HG03575 (cell line): ENCODE data around the gene STRADA.

Source experiments
- ATAC-seq: cut with Tn5 transposase; IDR thresholded peaks from one replicate; pipeline ENCODE4 v1.9.1; 2021; ENCODE audit not compliant: unreplicated experiment, insufficient number of reproducible peaks, low FRiP score; ENCODE audit errors: extremely low read depth

The STRADA gene

DNA sequence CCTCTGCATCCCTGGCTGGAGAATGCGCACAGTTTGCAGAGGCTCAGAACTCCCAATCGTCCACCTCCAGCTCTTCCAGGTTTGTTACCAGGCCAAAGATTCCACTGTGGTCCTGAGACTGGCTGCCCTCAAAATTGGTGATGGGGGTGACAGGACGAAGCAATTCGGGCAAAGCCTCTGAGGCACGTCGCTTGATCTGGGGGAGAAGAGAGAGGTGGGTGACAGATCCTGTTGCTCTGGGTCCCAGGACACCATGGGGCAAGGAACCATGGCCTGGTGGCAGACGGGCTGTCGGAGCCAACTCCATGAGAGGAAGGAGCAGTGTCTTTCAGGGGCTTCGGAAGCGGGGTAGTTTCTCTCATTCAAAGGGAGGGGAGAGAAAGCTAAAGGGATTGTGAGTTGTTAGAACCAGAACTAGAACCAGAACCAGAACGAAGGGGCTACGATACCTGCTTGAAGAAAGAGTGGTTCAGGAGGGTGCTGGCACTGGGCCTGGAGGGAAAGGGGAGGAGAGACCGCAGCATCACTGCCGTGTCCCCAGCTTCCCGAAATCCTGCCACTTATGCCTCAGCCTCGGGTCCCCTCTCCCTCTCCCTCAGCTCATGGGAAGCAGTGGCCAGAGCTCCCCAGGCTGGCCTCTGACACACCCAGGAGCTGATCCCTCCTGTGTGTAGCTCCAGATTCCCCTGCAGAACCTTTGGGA, 37.9 kb downstream of the STRADA start:
- ATAC-seq, result no peak

DNA sequence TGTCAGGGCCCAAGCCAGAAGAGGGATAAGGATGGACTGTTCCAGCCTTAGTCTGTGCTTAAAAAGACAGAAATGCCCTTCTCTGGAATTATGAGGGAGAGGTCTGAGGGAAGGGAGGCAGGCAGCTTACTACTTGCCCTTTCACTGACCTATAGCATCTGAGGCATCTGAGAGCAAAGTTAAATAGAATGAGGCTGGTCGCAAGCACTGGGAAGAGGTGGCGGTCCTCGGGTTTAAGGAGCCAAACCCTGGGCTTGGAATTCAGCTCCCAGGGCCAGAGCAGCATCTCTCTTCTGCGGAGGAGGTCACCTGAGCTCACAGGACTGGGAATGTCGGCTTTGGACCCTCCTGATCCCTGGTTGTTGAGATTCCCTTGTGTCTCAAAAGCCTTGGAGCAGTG, 38.6 kb downstream of the STRADA start:
- no peak for ATAC-seq

DNA sequence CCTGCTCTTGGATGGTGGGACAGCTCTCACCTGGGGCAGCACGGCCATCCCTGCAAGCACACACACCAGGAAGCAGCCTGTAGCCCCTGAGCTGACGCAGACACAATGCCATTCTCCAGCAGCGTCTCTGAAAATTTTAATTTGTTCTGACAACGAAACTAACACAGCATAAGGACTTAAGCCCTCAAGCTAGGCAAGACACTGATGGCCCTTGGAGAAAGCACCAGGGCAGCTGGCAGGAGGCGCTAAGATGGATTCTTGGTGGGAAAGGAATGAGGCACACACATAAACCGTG, 38.9 kb downstream of the STRADA start:
- no peak for ATAC-seq

DNA sequence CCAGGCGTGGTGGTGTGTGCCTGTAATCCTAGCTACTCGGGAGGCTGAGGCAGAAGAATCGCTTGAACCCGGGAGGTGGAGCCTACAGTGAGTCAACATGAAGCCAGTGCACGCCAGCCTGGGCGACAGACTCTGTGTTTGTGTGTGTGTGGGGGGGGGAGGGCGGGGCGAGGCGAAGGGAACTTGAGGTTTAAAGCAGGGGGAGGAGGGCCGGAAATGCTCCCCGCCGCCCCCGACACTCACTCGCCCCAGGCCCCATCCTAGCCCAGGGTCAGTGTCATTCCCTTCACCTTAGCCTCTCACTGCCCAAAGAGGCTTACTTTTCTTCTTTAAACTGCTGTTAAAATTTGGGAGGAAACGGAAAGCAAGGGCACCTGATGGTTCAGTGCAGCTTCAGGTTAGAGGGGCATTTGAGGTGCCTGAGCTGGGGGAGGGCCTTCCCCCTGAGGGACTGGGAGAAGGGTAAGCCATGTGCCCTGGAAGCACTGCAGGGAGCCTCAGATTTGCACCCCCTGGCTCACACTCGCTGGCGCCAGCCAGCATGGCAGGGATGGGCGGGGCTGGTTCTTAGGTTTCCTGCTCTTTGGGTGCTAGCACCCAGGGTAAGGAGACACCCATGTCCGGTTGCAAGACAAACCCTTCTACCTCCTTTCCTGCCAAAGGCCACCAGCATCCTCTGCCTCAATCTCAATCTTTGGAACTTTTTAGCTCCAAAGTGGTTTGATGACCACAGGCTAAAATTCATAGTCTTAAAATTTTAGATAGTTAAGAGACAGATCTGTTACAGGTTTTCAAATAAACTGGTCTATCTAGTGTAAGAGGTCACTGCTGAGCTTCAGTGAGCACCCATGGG, 39.5 kb downstream of the STRADA start:
- ATAC-seq, result no peak

- ATAC-seq, result no peak
Measured at GRCh38 chr17:63701456-63701820, 40.2 kb downstream of the STRADA start.

DNA sequence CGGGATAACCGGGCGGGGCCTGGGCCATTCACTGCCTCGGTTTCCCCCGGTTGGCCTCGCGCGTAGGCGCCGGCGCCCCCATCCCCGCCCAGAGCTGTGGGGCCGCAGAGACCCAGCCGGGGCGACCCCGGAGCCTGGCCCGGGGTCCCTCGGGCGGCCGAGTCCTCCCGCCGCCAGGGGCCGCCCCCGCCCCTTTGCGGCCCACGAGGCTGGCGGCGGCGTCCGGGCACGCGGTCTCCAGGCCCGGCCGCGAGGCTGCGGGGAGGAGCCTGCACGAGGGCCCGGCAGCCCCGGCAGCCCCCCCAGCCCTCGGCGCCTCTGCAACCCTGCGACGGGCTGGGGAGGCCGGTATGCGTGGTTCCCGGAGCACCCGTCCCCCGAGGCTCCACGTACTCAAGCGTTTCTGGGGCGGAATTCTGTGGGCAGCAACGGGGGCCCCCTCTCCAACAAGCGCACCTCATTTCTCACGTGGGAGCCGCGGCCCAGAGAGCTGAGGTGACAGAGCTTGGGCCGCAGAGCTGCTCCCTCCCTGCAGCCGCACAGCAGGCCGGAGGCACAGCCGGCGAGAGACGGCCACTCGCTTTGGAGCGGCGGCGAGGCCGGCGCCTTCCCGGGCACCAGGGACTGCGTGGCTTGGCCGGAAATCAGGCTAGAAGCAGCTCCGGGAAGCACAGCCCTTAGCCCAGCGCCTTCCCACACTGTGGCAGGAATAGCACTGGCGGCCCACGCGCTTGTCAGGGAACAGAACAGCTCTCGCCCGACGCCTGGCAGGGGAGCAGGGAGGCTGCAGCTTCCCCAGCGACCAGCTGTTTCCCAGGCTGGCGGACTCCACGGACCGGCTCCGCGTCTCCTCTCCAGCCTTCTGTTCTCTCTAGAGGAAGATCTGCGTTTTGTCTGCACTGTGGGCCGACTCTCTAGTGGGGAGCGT, 40.8 kb downstream of the STRADA start:
- ATAC-seq, result no peak

- ATAC-seq, result no peak
Measured at GRCh38 chr17:63699638-63700527, 41.7 kb downstream of the STRADA start, which contains the start of gene LIMD2. TSS of gene LIMD2 (minus strand) at chr17:63700125. CDS start at chr17:63699298, 827 bp downstream.

- ATAC-seq, result no peak
Measured at GRCh38 chr17:63698886-63699637, 42.5 kb downstream of the STRADA start.

GRCh38 chr17:63698381-63698885, 43.2 kb downstream of the STRADA start:
- no peak for ATAC-seq

DNA sequence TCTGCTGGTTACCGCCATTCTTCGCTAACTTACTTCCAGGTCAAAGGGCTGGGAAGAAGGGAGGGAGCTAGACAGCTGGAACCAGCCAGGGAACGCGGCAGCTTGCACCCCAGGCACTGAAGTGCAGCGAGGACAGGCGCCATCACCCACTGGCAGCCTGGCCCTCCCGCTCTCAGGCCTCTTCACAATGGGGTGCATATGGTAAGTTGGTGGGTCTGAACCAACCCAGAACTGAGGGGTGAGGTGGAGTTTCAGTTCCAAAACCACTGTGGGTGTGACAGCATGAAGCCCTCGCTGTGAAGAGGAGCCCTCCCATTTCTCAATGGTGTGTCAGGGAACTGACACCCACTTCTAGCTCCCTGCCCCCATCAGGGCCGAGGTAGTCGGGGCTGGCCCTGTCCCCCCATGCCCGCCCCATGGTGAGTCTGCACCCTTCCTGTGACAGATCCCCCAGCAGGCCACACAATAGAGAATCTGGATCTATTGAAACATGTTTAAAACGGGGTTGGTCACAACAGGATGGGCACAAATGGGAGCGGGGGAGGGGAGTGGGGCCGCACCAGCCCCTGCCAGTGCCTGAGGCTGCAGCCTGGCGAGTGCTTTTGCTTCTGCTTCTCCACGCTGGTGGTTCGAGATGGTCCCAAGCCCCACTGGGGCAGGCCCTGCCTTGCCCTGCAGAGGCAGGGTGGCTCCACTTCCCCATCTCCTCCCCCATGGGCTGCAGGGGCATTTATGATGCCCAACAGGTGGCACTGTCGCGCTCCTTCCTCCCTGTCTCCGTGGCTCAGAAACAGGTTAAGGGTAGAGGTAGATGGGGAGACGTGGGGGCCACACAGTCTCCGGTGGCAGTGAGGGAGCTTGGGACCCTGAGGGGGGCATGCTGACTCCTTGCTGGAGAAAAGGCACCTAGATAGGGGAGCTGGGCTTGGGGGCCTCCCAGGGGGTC, 44.0 kb downstream of the STRADA start:
- ATAC-seq, result no peak

DNA sequence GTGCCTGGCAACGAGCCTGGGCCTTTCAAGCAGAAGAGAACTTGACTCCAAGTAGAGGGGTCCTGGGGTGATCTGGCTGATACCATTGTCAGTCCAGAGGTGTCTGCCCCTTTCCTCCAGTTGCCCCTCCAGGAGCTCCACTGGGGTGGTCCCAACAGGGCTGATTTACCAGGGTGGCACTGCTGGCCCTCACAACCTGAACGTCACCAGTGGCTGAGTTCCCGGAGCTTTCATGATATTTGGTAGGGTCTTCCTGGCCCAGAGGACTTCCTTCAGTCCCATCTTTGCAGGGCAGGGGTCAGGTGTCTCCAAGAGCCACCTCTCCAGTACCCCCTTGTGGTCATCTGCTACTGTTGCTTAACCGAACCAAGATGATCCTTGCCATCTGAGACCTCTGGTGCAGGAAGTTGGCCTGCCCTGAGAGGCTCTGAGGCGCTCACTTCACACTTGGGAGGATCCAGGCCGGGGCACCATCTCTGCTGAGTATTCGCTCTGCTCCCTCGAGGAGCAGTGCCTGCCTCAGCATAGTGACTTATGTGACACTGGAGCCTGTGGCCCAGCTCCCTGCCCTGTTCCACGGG, 45.1 kb downstream of the STRADA start:
- ATAC-seq, result no peak

DNA sequence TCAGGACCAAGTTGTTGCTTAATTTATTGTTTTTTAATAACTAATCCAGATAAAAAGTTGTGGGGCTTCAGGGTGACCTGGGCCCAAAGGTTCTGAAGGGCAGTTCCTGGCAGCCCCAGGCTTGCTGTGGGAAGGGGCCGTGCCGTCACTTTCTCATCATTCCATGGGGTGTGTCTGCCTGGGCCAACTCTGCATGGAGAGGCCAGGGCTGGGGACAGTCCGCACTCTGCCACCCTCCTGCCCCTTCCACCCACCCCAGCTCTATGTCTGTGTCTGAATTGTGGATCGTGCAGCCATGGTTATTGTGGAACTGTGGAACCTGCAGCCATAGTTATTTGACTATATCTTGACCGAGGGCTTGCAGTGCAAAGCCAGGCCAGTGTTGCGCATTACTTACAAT, 45.7 kb downstream of the STRADA start:
- no peak for ATAC-seq

DNA sequence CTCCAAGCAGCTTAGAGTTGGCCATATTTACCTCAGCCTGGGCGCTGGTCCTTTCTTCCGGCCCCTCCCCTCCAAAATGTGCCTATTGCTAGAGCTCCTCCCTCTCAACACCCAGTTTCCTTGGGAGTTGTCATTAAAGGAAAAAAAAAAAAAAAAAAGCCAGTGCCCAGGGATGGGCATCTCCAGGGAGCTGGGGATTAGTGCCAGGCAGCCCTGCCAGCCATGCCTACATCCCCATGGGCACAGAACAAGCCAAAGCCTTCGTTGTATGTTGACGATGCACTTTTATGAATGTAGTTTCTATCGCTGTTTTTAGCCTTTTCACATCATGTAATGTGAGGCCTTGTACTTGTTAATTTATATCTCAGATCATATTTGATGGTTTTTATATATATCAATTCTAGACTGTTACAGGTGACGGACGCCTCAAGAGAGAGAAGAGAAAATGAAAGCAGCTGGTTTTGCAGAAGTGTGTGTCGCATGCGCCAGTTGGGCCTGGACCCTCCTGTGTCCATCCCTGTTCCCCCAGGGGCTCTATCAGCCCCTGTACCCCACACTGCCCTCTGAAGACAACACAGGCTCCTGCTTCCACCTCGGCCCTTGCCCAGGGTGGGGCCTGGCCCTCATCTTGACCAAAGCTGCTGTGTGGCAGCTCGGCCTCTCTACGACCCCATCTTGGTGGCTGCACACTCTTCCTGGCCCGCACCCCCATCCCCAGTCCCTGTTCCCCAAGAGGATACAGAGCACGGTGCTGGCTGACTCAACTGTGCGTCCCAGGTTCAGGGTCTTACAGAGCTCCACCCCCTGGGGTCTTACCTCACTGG, 46.4 kb downstream of the STRADA start:
- ATAC-seq, result no peak

- ATAC-seq, result no peak
Measured at GRCh38 chr17:63694229-63694949, 47.2 kb downstream of the STRADA start.
